ENCODE measurements around the gene JADE2.

Gene JADE2

GRCh38 chr5:134543820-134544614 lies 18.5 kb downstream of the JADE2 start:
- TF ChIP-seq ZFX (IDR thresholded peaks at IDR 0.05) (no peak), CTCF (conservative IDR thresholded peaks at IDR 0.05) (no peak)
- H3K27ac ChIP-seq, result no peak overlapping the region

- no peak for TF ChIP-seq ZFX (IDR thresholded peaks at IDR 0.05)
- no peak for TF ChIP-seq CTCF (conservative IDR thresholded peaks at IDR 0.05)
- H3K27ac ChIP-seq, result no peak overlapping the region
Measured at GRCh38 chr5:134545070-134545868, 19.8 kb downstream of the JADE2 start.

DNA sequence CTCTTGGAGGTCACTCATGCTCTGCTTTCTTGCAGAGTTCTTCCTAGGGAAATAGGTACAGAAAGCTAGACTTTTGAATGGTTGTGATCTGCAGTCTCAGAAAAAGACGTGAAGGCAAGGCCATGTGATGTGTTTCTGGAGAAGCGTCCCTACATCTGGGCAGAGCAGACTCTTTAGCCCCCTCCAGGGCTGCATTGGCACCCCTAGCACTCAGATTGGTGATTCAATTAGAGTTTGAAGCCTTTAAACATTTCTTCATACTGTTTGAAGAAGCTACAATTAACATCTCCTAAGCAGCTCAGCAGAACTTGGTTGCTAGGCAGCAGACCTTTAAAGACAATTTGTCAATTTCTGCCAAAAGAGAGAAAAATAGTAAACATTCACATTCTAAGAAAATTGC lies 21.6 kb downstream of the JADE2 start:
- no peak for TF ChIP-seq ZFX (IDR thresholded peaks at IDR 0.05)
- H3K27ac ChIP-seq, result no peak overlapping the region

GRCh38 chr5:134547579-134547978 lies 22.1 kb downstream of the JADE2 start:
- TF ChIP-seq CTCF (conservative IDR thresholded peaks at IDR 0.05), result no peak
- no peak overlapping the region for H3K27ac ChIP-seq

DNA sequence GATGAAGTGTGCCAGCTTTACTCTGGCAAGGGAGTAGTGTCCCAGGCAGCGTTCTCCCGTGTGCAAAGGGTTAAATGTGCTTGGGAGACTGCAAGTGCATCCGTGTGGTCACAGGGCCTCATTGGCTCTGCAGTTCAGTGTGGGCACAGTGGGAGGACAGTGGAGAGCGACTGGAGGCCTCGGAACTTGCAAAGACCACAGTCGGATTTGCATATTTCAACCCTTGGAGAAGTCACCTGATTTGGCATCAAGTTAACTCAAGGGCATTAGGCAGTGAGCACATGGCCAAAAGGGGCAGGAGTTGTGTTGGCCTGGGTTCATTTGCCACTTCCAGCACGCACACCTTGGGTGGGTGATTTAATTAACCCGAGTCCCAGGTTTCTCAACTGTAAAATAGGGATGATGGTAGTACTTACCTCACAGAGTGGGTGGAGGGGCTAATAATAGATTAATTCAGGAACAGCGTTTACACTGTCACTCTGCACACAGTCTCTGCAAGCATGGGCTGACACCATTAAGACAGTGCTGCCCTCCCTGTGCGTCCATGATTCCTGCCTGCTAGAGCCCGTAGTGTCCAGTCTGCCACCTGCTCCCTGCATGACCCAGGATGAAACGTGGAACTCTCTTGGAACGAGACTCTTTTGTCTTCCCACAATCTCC lies 22.7 kb downstream of the JADE2 start:
- TF ChIP-seq CTCF (conservative IDR thresholded peaks at IDR 0.05) (no peak), ZFX (IDR thresholded peaks at IDR 0.05) (no peak)
- no peak overlapping the region for H3K27ac ChIP-seq

- H3K27ac ChIP-seq, result no peak overlapping the region
- TF ChIP-seq CTCF (conservative IDR thresholded peaks at IDR 0.05), result no peak
- no peak for TF ChIP-seq ZFX (IDR thresholded peaks at IDR 0.05)
Measured at GRCh38 chr5:134549714-134550113, 24.2 kb downstream of the JADE2 start.

- H3K27ac ChIP-seq, result no peak overlapping the region
- TF ChIP-seq CTCF (conservative IDR thresholded peaks at IDR 0.05) (no peak), ZFX (IDR thresholded peaks at IDR 0.05) (no peak)
Measured at GRCh38 chr5:134550271-134551214, 25.1 kb downstream of the JADE2 start.

Data from C4-2B (cell line).